ENCODE measurements around the gene EYA2.

DNA sequence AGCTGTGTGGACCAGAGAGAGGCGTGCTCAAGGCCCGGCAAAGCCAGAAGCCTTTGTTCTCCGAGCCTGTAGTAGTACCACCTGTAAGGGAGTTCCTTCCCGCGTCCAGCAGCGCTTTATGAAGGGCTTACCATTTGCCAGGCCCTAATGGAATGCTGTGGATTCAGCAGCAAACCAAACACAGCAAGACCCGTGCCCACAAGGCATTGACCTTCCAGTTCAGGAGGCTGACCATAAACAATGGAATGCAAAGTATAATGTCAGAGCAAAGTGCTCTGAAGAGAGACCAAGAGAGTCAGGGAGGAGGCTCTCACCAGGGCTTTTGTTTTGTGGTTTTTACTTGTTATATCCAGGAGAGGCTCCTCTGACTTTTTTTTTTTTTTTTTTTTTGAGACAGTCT, 252.0 kb downstream of the EYA2 start:
- TF ChIP-seq, protein P1, sequence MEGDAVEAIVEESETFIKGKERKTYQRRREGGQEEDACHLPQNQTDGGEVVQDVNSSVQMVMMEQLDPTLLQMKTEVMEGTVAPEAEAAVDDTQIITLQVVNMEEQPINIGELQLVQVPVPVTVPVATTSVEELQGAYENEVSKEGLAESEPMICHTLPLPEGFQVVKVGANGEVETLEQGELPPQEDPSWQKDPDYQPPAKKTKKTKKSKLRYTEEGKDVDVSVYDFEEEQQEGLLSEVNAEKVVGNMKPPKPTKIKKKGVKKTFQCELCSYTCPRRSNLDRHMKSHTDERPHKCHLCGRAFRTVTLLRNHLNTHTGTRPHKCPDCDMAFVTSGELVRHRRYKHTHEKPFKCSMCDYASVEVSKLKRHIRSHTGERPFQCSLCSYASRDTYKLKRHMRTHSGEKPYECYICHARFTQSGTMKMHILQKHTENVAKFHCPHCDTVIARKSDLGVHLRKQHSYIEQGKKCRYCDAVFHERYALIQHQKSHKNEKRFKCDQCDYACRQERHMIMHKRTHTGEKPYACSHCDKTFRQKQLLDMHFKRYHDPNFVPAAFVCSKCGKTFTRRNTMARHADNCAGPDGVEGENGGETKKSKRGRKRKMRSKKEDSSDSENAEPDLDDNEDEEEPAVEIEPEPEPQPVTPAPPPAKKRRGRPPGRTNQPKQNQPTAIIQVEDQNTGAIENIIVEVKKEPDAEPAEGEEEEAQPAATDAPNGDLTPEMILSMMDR (IDR thresholded peaks at IDR 0.05): no peak
- TF ChIP-seq EZH2phosphoT487 (IDR thresholded peaks at IDR 0.05) (no peak), EZH2 (IDR thresholded peaks at IDR 0.05) (no peak)
